Kidney epithelial cell (primary cell): ENCODE measurements around the gene GOLGA3. TPM values are rescaled to one million over a fixed set of nuclear protein-coding genes. Genes with fewer than 3 reads are reported as not detected.
"Not testable (repeated sequence)": the region's sequence is repeated elsewhere in the genome, so short reads cannot be mapped to it uniquely, and the experiment has no call there.

ENCODE experiments used
- DNase-seq: peaks from one replicate; pipeline ENCODE4 v3.0.0-alpha.2; 2010; ENCODE audit warnings: low read depth
- H3K27me3 ChIP-seq: 2 replicates; pipeline ENCODE4 v1.6.0; 2011; ENCODE audit warnings: low read length; ENCODE audit not compliant: control insufficient read depth, insufficient read depth
- H3K36me3 ChIP-seq: 2 replicates; pipeline ENCODE4 v1.5.1; 2011; ENCODE audit warnings: low read length; ENCODE audit not compliant: control insufficient read depth, insufficient read depth
- H3K4me3 ChIP-seq: 2 replicates; pipeline ENCODE4 v1.5.1; 2011; ENCODE audit warnings: low read depth, mild to moderate bottlenecking, control low read depth, low read length
- total RNA-seq: library from RNA; depleted of rRNA; stranded (reverse); fragments of >200 nt; gene quantifications from 2 replicates; pipeline ENCODE4 v1.2.3, GENCODE V29; 2015
- TF ChIP-seq, protein P1 (sequence below): IDR thresholded peaks from 2 replicates; pipeline ENCODE4 v1.5.1; 2011; ENCODE audit warnings: mild to moderate bottlenecking, moderate library complexity, low read length, control low read depth, inconsistent platforms; ENCODE audit not compliant: insufficient read depth, poor library complexity, severe bottlenecking

GOLGA3 gene
- total RNA-seq, 1 donor from 2014 or later = 79.1 TPM

- Histone ChIP-seq H3K27me3 (no peaks in the 10 kb centered on the region), H3K36me3 (peaks cover 4% of the 10 kb centered on the region), H3K4me3 (no peak overlapping the region)
- TF ChIP-seq, protein P1, sequence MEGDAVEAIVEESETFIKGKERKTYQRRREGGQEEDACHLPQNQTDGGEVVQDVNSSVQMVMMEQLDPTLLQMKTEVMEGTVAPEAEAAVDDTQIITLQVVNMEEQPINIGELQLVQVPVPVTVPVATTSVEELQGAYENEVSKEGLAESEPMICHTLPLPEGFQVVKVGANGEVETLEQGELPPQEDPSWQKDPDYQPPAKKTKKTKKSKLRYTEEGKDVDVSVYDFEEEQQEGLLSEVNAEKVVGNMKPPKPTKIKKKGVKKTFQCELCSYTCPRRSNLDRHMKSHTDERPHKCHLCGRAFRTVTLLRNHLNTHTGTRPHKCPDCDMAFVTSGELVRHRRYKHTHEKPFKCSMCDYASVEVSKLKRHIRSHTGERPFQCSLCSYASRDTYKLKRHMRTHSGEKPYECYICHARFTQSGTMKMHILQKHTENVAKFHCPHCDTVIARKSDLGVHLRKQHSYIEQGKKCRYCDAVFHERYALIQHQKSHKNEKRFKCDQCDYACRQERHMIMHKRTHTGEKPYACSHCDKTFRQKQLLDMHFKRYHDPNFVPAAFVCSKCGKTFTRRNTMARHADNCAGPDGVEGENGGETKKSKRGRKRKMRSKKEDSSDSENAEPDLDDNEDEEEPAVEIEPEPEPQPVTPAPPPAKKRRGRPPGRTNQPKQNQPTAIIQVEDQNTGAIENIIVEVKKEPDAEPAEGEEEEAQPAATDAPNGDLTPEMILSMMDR = no peak
- no peak for DNase-seq
These were observed 29.8 kb downstream of the GOLGA3 start for GRCh38 chr12:132798836-132799235.

DNA sequence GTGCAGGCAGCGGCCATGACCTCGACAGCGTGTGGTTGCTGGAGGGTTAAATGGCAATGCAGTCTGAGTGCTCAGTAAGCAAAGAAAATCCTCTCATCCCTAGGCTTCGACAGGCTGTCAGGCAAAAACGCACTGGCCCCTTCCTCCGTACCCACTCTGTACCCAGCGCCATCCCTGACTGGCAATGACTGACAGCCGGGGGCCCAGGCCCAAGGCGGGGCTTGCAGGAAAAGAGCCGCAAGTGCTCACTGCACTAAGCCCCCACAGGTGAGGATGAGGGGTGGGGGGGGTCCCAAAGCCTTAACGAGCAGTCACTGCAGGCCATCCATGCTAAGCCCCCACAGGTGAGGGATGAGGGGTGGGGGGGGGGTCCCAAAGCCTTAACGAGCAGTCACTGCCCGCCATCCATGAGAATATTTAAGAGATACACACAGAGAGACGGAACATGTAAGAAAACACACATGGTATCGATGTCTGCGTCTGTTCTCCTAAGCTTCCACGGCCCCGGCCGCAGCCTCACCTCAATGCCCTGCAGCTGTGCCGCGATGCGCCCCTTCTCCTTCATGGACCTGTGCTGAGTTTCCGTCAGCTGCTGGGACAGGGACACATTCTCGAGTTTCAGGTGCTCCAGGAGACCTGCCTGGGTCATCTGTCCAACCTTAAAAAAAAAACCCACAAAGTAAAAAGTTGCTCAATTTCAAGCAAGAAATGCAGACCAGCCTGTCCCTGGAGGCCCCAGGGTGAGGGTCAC is 30.7 kb downstream of the GOLGA3 start:
- Histone ChIP-seq H3K27me3 (no peaks in the 10 kb centered on the region), H3K36me3 (peaks cover 3% of the 10 kb centered on the region), H3K4me3 (no peak overlapping the region)
- TF ChIP-seq, protein P1 = no peak
- no peak for DNase-seq

GRCh38 chr12:132795847-132796246 is 32.8 kb downstream of the GOLGA3 start:
- peaks cover 3% of the 10 kb centered on the region for H3K36me3 ChIP-seq

DNA sequence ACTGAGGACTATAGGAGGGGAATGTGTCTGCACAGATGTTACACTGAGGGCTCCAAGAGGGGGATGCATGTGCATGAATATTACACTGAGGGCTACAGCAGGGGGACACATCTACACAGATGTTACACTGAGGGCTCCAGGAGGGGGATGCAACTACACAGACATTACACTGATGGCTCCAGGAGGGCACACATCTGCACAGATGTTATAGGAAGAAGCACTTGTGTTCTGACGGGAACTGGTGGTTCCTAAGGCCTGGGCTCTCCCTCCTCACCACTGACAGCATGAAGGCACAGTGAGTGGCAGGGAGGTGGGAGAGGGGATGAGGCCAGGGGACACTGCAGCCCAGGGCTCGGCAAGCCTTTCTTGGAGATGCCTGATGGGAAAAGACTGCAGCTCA is 36.7 kb downstream of the GOLGA3 start:
- not testable (repeated sequence) for H3K4me3 ChIP-seq, H3K36me3 ChIP-seq, DNase-seq, H3K27me3 ChIP-seq

More at GRCh38 chr12:132795847-132796246, 32.8 kb downstream of the GOLGA3 start:
- H3K4me3 ChIP-seq = no peak overlapping the region
- H3K27me3 ChIP-seq = no peaks in the 10 kb centered on the region
- TF ChIP-seq, protein P1 = no peak
- DNase-seq = no peak

GRCh38 chr12:132789099-132789471 is 39.6 kb downstream of the GOLGA3 start:
- TF ChIP-seq, protein P1 = no peak
- no peaks in the 10 kb centered on the region for H3K27me3 ChIP-seq
- no peak for DNase-seq
- H3K4me3 ChIP-seq = no peak overlapping the region
- H3K36me3 ChIP-seq = no peaks in the 10 kb centered on the region

- TF ChIP-seq, protein P1 = no peak
- no peak for DNase-seq
- no peaks in the 10 kb centered on the region for H3K27me3 ChIP-seq
- no peak overlapping the region for H3K4me3 ChIP-seq
- no peaks in the 10 kb centered on the region for H3K36me3 ChIP-seq
These were observed 40.1 kb downstream of the GOLGA3 start for GRCh38 chr12:132788375-132789098.
